ENCODE data around the gene PPP1R12B.
A peak's percentile ranks its signal among the peaks of the same experiment; 100 is the strongest.
"Not testable (repeated sequence)": the region's sequence is repeated elsewhere in the genome, so short reads cannot be mapped to it uniquely, and the experiment has no call there.

PPP1R12B gene

DNA sequence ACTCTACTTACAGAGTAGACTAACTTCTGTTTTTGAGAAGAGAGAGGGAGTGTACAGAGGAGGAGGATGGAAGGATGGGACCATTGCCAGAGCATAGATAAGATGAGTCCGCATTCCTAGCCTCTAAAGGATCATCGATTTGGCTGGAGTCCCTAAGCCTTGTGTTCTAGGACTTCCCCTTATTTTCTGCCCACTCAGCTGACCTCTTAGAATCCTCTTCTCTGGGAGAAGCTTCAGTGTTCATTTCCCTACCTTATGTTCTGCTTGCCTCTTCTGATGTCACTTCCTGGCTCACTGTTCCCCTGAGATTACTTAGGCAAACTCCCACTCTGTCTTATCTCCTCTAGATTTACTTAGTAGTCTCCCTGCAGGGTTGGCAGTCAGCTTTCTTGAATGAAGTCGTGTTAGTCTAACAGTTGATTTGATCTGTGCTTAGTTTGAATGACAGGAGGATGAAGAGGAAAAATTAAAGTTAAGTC is 205.1 kb downstream of the PPP1R12B start:
- Mint-ChIP-seq H3K36me3 (ENCODE audit: low read depth) (no peaks in the 10 kb centered on the region), H3K27ac (no peak overlapping the region), H3K4me1 (ENCODE audit: low read depth) (peaks cover 3% of the 10 kb centered on the region), H3K27me3 (ENCODE audit: low read depth) (no peaks in the 10 kb centered on the region), H3K9me3 (no peaks in the 10 kb centered on the region), H3K4me3 (no peak overlapping the region)
- no peak for DNase-seq (ENCODE audit: low spot score)

DNA sequence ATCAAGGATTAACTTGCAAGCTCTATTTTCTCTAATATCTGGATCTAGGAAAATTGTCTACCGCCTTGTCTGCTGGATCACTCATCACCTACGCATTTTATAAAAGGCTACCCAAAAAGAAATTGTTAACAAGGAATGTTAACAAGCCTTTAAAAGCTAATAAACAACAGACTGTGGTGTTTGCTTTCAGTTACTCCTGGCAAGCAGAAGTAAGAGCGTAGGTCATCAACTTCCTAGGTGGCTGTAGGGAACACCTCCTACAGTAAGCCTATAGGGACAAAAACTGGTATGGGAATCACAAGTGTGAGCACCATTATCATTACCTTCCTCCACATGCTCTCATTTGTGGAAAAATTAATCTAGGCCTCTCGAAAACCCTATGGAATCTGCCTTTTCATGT is 206.1 kb downstream of the PPP1R12B start:
- not testable (repeated sequence) for H3K27me3 Mint-ChIP-seq (ENCODE audit: low read depth); H3K36me3 Mint-ChIP-seq (ENCODE audit: low read depth); H3K4me1 Mint-ChIP-seq (ENCODE audit: low read depth); H3K27ac Mint-ChIP-seq; H3K9me3 Mint-ChIP-seq; DNase-seq (ENCODE audit: low spot score); H3K4me3 Mint-ChIP-seq

DNA sequence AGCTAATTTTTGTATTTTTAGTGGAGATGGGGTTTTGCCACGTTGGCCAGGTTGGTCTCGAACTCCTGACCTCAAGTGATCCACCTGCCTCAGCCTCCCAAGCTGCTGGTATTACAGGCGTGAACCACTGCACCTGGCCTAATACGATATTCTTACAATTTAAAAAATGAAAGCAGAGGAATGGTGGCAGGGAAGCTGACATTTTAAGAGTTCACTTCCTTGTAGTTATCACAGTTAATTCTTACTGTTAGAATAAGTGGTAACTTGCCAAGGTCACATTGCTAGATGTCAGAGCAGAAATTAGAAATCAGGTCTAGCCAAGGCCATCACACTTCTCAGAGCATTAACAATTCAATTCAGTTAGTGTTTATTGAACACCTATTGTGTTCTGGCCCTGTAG is 207.5 kb downstream of the PPP1R12B start:
- DNase-seq (ENCODE audit: low spot score); H3K9me3 Mint-ChIP-seq; H3K4me1 Mint-ChIP-seq (ENCODE audit: low read depth); H3K27me3 Mint-ChIP-seq (ENCODE audit: low read depth); H3K27ac Mint-ChIP-seq; H3K4me3 Mint-ChIP-seq; H3K36me3 Mint-ChIP-seq (ENCODE audit: low read depth): not testable (repeated sequence)

DNA sequence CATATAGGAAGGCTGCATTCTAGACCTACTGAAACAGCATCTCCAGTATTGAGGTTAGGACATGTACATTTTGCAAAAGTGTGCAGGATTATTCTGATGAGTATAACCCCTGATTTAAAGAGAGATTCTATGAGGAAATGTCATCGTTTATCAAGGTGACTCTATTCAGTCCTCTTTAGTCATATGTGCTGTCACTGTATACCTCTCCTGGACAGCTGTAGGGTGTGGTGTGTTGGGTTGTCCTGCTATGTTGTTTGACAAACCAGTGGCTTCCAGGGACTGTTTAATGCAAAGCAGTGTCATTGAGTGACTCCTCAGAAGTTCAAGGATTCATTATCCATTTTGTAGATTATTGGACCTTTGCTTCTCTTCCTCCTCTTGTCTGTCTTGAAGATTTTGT is 209.2 kb downstream of the PPP1R12B start:
- not testable (repeated sequence) for H3K36me3 Mint-ChIP-seq (ENCODE audit: low read depth); H3K4me1 Mint-ChIP-seq (ENCODE audit: low read depth); H3K27me3 Mint-ChIP-seq (ENCODE audit: low read depth); H3K27ac Mint-ChIP-seq; DNase-seq (ENCODE audit: low spot score); H3K9me3 Mint-ChIP-seq; H3K4me3 Mint-ChIP-seq

DNA sequence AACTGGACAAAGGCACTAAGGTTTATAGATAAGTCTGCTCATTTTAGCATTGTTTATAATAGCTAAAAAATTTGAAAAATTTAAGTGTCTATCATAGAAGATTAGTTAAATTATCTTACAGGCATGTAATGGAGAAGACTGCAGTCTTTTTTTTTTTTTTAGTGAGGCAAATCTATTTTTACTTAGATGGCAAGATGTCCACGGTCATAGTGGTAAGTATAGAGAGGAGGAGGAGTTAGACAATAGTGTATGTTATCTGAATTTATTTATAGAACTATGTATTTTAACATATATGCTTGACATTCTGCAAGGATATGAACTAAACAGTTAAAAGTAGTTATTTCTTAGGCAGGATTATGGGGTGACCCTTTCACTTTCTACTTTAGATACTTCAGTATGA is 212.7 kb downstream of the PPP1R12B start:
- Mint-ChIP-seq H3K4me1 (ENCODE audit: low read depth) (peaks cover 10% of the 10 kb centered on the region), H3K36me3 (ENCODE audit: low read depth) (no peaks in the 10 kb centered on the region), H3K27ac (no peak overlapping the region), H3K9me3 (no peaks in the 10 kb centered on the region), H3K4me3 (no peak overlapping the region), H3K27me3 (ENCODE audit: low read depth) (peaks cover 2% of the 10 kb centered on the region)
- DNase-seq (ENCODE audit: low spot score) = no peak

DNA sequence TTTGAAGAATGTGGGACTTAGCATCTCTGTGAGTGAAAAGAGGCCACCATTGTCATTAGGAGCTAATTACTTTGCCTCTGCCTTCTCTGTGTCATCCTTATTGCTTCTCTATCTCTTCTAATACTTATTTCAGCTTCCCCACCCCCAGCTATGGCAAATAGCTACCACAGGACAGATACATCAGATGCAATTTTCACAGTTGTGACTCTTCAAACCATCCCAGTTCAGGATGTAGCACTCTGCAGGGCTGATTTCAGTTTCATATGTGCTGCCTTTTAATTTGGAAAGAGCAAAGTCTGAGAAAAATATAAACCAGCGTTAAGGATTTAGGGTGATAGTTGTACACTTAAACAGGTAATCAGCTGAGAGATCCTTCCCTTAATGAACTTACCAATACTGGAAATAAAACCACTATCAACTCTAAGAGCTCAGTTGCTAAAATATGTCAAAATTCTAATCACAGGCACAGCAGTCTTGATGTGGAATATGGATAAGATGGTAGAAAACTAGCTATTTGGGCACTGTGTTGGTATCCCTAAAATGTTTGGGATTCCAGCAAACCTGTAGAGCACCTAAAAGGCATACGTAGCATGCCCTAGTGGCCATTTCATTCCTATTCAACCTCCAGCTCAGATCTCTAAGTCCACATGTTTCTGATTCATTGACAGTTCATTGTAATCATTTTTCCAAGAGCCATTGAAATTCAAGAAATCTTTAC is 213.4 kb downstream of the PPP1R12B start:
- Mint-ChIP-seq H3K4me1 (ENCODE audit: low read depth) (peaks cover 13% of the 10 kb centered on the region), H3K4me3 (no peak overlapping the region), H3K27ac (no peak overlapping the region), H3K9me3 (no peaks in the 10 kb centered on the region), H3K36me3 (ENCODE audit: low read depth) (no peaks in the 10 kb centered on the region), H3K27me3 (ENCODE audit: low read depth) (peaks cover 2% of the 10 kb centered on the region)
- DNase-seq (ENCODE audit: low spot score) = no peak

DNA sequence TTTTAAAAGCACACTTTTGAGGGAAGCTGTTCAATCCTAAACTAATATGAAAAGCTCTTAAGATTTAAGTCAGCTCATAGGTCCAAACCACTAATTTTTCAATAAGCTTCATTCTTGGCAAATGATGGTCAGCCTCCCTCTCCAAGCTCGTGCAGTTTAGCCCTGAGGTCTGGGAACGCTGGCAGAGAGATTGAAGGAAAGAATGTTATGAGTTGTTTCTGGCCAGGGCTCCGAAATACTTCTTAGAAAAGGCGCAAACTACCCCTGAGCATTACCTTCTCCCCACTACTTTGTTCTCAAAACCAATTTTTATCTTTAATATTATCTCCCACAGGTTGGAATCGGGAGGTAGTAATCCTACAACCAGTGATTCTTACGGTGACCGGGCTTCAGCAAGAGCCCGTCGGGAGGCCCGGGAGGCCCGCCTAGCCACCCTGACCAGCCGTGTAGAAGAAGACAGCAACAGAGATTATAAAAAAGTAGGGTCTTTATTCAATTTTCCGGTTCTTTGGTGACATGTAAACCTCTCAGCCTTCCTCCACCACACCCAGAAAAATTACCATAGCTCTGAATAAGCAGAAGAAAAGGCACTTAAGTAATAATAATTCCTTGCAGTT is 214.1 kb downstream of the PPP1R12B start:
- Mint-ChIP-seq H3K36me3 (ENCODE audit: low read depth) (no peaks in the 10 kb centered on the region), H3K4me3 (no peak overlapping the region), H3K4me1 (ENCODE audit: low read depth) (peaks cover 17% of the 10 kb centered on the region), H3K9me3 (no peaks in the 10 kb centered on the region), H3K27ac (no peak overlapping the region), H3K27me3 (ENCODE audit: low read depth) (peaks cover 2% of the 10 kb centered on the region)
- DNase-seq (ENCODE audit: low spot score) = no peak

DNA sequence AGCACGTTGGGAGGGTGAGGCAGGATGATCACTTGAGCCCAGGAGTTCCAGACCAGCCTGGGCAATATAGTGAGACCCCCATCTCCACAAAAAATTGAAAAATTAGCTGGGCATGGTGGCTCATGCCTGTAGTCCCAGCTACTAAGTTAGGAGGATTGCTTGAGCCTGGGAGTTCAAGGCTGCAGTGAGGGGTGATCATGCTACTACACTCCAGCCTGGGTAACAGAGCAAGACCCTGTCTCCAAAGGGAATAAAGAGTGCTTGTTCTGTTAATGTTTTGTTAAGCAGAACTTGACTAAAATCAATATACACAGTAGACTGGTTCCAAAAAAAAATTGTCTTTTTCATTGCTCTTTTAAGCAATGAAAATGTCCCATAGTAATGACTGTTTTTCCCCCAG is 215.3 kb downstream of the PPP1R12B start:
- no peak for DNase-seq (ENCODE audit: low spot score)
- no peaks in the 10 kb centered on the region for H3K9me3 Mint-ChIP-seq
- no peak overlapping the region for H3K27ac Mint-ChIP-seq
- H3K36me3 Mint-ChIP-seq (ENCODE audit: low read depth) = peaks cover 2% of the 10 kb centered on the region
- H3K27me3 Mint-ChIP-seq (ENCODE audit: low read depth) = peaks cover under 1% of the 10 kb centered on the region
- H3K4me1 Mint-ChIP-seq (ENCODE audit: low read depth) = peaks cover 25% of the 10 kb centered on the region
- no peak overlapping the region for H3K4me3 Mint-ChIP-seq

DNA sequence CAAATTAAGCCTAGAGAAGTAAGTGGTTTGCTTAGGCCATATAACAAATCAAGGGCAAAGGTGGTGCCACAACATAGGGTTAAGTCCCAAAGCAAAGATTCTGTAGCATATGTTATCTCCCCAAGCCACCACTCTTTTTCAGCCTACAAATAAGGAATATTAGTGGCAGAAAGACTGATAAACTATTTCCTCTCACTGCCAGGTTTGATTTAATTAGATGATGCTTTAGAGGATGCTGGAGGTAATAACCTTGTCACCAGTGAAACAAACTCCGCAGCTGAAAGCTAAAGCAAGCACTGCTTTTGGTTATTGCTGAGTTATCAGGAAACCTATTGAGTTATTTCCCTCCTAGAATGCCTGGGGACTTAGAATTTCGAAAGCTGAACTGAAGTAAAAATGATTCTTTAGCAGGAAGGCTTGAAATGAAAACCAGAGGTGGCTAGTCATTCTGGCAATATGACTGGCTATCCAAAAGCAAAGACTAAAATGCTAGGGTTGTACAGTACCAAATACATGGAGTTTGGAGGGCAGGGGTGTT is 216.5 kb downstream of the PPP1R12B start:
- no peak for DNase-seq (ENCODE audit: low spot score)
- peaks cover 2% of the 10 kb centered on the region for H3K36me3 Mint-ChIP-seq (ENCODE audit: low read depth)
- peaks cover 26% of the 10 kb centered on the region for H3K4me1 Mint-ChIP-seq (ENCODE audit: low read depth)
- no peaks in the 10 kb centered on the region for H3K9me3 Mint-ChIP-seq
- H3K4me3 Mint-ChIP-seq = no peak overlapping the region
- no peaks in the 10 kb centered on the region for H3K27me3 Mint-ChIP-seq (ENCODE audit: low read depth)
- no peak overlapping the region for H3K27ac Mint-ChIP-seq

DNA sequence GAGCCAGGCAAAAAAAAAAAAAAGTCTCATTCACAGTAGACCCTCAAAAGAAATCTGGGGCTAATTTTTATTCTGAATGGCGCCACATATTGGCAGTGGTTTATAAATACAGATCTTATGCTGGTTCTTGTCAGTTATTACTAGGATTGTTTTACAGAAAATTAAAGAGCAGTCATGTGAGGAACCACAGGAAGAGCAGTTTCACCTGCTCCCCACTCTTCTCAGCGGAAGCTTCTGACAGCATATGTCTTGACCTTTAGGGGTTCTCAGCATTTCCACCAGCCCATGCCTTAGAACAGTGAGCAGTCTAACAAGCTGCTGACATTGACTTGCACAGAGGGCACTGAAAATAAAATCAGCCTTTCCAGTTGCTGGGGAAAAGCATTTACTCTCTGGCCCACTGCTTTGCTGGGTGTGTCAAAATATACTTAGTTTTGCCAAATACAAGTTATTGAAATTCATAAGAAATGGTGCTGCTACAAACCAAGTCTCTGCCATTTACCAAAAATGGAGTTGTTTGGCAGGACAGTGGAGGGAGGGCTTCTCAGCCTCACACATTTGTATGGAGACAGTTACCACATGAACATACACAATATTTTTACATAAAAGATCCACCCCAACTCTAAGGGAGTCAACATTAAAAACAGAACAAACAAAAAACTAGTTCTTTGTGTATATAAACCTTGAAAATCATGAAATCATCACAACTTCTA is 217.5 kb downstream of the PPP1R12B start:
- Mint-ChIP-seq H3K9me3 (no peaks in the 10 kb centered on the region), H3K27ac (no peak overlapping the region), H3K36me3 (ENCODE audit: low read depth) (peaks cover 2% of the 10 kb centered on the region), H3K4me3 (no peak overlapping the region), H3K27me3 (ENCODE audit: low read depth) (no peaks in the 10 kb centered on the region), H3K4me1 (ENCODE audit: low read depth) (peaks cover 26% of the 10 kb centered on the region)
- DNase-seq (ENCODE audit: low spot score) = peak; percentile 16

DNA sequence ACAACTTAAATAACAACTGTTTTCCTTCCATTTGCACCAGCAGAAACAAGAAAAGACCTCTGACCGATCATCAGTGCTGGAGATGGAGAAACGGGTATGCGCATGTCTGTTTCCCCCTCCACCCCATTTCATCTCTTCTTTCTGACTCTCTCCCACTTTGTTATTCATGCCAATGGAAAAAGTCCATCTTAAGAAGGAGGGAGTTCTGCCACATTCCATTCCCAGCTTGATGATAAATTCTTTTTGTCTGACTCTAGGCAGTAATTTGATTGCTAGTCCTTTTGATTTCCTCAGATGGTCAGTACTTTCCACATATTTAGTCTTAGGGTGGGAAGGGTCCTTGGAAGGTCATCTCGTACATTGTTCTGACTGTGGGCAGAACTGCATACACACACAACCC is 219.2 kb downstream of the PPP1R12B start:
- Mint-ChIP-seq H3K9me3 (no peaks in the 10 kb centered on the region), H3K36me3 (ENCODE audit: low read depth) (peaks cover 2% of the 10 kb centered on the region), H3K27me3 (ENCODE audit: low read depth) (no peaks in the 10 kb centered on the region), H3K4me3 (no peak overlapping the region), H3K27ac (no peak overlapping the region), H3K4me1 (ENCODE audit: low read depth) (peaks cover 21% of the 10 kb centered on the region)
- DNase-seq (ENCODE audit: low spot score) = no peak

DNA sequence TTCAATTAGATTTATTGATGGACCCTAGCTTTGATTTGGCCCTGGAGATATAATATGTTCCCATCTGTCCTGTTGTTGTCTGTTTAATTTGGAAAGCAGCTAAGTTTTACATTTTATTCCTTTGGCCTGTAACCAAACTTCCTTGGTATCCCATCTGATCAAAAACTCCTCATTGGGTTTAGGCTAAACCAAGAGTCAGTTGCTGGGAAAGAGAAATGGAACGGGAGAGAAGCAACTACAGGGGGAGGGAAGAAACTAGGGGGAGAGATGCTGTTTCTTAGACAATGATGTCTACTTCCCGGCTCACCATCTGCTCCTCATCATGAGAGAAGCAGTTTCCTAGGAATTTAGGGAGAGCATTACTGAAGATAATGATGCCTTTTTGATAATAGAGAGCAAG is 219.9 kb downstream of the PPP1R12B start:
- no peak overlapping the region for H3K4me3 Mint-ChIP-seq
- H3K27ac Mint-ChIP-seq = no peak overlapping the region
- H3K27me3 Mint-ChIP-seq (ENCODE audit: low read depth) = no peaks in the 10 kb centered on the region
- no peaks in the 10 kb centered on the region for H3K9me3 Mint-ChIP-seq
- H3K36me3 Mint-ChIP-seq (ENCODE audit: low read depth) = peaks cover 2% of the 10 kb centered on the region
- no peak for DNase-seq (ENCODE audit: low spot score)
- H3K4me1 Mint-ChIP-seq (ENCODE audit: low read depth) = peaks cover 21% of the 10 kb centered on the region

DNA sequence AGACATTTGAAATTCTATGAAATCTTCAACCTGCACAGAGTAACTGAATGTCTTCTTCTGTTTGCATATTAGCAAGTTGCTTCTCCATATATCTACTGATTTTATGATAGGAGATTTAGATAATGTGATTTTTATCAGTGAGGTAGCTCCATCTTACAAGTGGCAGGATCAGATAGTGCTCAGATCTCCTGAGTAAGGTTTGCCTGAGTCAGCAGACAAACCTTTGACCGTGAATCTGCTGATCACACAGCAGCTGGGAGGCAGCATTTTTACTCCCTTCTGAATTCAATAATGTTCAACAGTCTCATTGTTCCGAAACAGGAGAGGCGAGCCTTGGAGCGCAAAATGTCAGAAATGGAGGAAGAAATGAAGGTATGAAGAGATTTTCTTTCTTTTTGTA is 220.3 kb downstream of the PPP1R12B start:
- no peak for DNase-seq (ENCODE audit: low spot score)
- Mint-ChIP-seq H3K4me1 (ENCODE audit: low read depth) (peaks cover 21% of the 10 kb centered on the region), H3K9me3 (no peaks in the 10 kb centered on the region), H3K36me3 (ENCODE audit: low read depth) (peaks cover 2% of the 10 kb centered on the region), H3K27me3 (ENCODE audit: low read depth) (no peaks in the 10 kb centered on the region), H3K27ac (no peak overlapping the region), H3K4me3 (no peak overlapping the region)

Measured in T-helper 2 cell treated with Interferon-gamma antibody and Interleukin-4, amounts not matched to agents 5 μg/mL and 100 μg/mL, for 36 hours (primary cell).